Measurements from ENCODE around the gene DAP.

GRCh38 chr5:10668697-10669096 lies 92.3 kb downstream of the DAP start:
- TF ChIP-seq, protein P1, sequence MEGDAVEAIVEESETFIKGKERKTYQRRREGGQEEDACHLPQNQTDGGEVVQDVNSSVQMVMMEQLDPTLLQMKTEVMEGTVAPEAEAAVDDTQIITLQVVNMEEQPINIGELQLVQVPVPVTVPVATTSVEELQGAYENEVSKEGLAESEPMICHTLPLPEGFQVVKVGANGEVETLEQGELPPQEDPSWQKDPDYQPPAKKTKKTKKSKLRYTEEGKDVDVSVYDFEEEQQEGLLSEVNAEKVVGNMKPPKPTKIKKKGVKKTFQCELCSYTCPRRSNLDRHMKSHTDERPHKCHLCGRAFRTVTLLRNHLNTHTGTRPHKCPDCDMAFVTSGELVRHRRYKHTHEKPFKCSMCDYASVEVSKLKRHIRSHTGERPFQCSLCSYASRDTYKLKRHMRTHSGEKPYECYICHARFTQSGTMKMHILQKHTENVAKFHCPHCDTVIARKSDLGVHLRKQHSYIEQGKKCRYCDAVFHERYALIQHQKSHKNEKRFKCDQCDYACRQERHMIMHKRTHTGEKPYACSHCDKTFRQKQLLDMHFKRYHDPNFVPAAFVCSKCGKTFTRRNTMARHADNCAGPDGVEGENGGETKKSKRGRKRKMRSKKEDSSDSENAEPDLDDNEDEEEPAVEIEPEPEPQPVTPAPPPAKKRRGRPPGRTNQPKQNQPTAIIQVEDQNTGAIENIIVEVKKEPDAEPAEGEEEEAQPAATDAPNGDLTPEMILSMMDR (IDR thresholded peaks at IDR 0.05): no peak
- TF ChIP-seq POLR2AphosphoS5 (IDR thresholded peaks at IDR 0.05) (no peak), POLR2A (IDR thresholded peaks at IDR 0.05) (no peak)
